Cardiac septum (tissue), 1 donor: Measurements from ENCODE around the gene MACROH2A1. TPM values are rescaled to one million over a fixed set of nuclear protein-coding genes. Genes with fewer than 3 reads are reported as not detected.

Experiments
- DNase-seq: peaks from one replicate; pipeline ENCODE4 v3.0.0-alpha.2; 2020; ENCODE audit warnings: low spot score
- intact Hi-C: fragments of 100-400 bp; cut with DNase I; formaldehyde crosslinking; loops from one replicate; pipeline ENCODE4 v1.14.0; 2022
- total RNA-seq: library from RNA; stranded (reverse); fragmentation: NEBNext Ultra II Directional; extraction: Animal tissue kit (Norgen Biotek cat#: 25700); gene quantifications from one replicate; pipeline ENCODE4 v1.2.1, GENCODE V29; 2021
- donor health status: DM: no; HTN: no; CAD: no.

The MACROH2A1 gene
- total RNA-seq, 1 donor from 2014 or later = 112 TPM

DNA sequence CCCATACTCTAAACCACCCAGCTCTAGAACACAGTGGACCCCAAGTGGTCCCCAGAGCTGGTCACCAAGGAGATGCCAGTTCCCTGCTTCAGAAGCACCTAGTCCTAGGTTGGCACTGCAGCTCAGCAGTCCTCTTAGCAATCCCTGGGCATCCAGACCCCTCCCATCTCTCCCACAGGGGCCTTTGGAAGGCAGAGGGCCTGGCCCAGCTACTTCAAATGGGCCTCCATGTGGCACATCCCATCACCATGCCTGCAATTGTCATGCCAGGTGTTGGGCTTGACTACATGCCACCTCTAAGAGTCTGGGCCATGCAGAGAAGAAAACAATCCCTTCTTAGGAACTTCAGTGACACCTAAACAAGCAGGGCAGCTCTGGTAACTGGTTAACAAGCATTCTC is 14.1 kb downstream of the MACROH2A1 start:
- intact Hi-C loops = no loop called here
- DNase-seq = no peak

- intact Hi-C loops = no loop called here
- no peak for DNase-seq
Observed at GRCh38 chr5:135383803-135384495, 15.1 kb downstream of the MACROH2A1 start.

- intact Hi-C loops = no loop called here
- no peak for DNase-seq
Observed at GRCh38 chr5:135382981-135383380, 16.1 kb downstream of the MACROH2A1 start.

GRCh38 chr5:135382106-135382790 is 16.8 kb downstream of the MACROH2A1 start:
- DNase-seq = no peak
- intact Hi-C loops = no loop called here

- no peak for DNase-seq
- intact Hi-C loops = no loop called here
Observed at GRCh38 chr5:135379046-135379654, 19.9 kb downstream of the MACROH2A1 start.

GRCh38 chr5:135377751-135378680 is 21.0 kb downstream of the MACROH2A1 start:
- DNase-seq = no peak
- intact Hi-C loops = no loop called here

- intact Hi-C loops = no loop called here
- DNase-seq = no peak
Observed at GRCh38 chr5:135376961-135377624, 21.9 kb downstream of the MACROH2A1 start.

DNA sequence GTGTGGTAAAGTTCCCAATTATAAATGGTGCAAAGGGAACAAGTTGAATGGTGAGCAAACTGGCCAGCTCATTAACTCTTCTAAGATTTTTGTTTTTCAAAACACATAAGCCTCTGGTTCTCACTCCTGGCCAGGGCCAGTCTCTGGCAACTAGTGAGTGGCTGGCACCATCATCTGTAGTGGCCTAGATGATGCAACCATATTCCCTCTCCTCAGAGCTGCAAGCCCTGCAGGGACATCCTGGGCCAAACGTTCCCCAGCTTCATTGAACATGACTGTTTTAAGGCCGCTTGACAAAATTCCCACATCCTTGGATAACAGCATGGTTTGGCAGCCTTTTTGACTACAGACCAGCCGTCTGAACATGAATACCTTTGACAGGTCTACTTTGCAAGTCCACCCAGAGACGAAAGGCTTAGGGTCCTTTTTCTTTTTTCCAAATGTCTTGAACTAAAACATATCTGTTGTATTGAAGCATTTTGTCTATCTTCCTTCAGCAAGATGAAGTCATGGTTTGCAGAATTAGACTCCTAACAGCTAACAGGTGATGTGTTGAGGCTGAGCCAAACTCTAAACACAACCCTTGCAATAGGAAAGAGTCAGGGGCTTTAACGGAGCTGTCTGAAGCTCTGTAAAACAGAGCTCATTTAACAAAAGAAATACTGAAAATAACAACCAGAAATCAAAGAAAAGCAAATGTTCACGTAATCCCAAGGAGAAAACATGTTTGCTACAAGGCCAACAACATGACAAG is 23.8 kb downstream of the MACROH2A1 start:
- DNase-seq = no peak
- intact Hi-C loops = no loop called here

- intact Hi-C loops = no loop called here
- no peak for DNase-seq
Observed at GRCh38 chr5:135373736-135374515, 25.1 kb downstream of the MACROH2A1 start.

GRCh38 chr5:135372654-135373381 is 26.2 kb downstream of the MACROH2A1 start:
- intact Hi-C loops = no loop called here

DNA sequence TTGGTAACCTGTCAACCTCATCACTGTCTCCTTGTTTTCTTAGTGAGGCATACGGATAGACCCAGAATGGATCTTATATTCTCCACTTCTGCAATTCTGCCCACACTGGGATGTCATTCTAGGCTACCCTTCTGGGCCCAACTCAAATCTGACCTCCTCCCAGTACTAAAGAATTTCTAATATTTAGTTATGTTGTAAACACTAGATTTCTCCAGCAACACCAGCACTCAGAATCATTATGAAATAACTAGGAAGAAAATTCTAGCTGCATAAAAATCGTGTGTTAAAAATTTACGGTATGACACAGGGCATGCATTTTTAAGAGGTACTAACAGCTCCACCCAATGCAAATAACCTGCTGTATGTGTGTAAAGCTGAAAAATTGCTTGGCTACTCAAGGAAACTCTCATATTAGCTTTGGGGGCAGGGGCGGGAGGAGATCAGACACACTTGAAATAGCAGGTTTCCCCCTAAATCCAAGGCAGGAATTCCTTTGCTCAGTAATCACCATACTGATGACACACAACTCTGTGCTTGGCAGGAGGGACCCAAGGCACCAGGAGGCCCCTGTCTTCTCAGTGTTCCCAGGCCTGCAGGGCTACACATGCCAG is 27.3 kb downstream of the MACROH2A1 start:
- no peak for DNase-seq
- intact Hi-C loops = no loop called here

More at GRCh38 chr5:135372654-135373381, 26.2 kb downstream of the MACROH2A1 start:
- DNase-seq = no peak

DNA sequence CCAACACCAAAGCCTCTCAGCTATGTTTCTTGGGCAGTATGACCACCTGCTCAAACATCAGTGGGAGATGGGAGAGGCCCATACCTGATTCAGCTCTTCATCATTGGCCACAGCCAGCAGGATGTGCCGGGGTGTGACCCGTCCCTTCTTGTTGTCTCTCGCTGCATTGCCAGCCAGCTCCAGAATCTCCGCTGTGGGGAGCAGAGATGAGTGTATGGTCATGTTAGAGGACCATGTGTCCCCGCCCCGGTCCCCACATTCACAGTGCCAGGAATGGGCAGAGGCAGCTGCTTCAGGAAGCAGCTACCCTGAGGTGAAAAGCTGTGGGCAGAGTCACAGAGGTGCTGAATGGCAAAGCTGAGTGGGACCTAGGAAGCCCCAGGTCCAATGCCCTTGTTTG is 29.1 kb downstream of the MACROH2A1 start:
- intact Hi-C loops = no loop called here
- DNase-seq = no peak

- DNase-seq = peak; percentile 55
- intact Hi-C loops = no loop called here
Observed at GRCh38 chr5:135367554-135367953, 31.5 kb downstream of the MACROH2A1 start.

- no peak for DNase-seq
- intact Hi-C loops = no loop called here
Observed at GRCh38 chr5:135367076-135367475, 32.0 kb downstream of the MACROH2A1 start.

DNA sequence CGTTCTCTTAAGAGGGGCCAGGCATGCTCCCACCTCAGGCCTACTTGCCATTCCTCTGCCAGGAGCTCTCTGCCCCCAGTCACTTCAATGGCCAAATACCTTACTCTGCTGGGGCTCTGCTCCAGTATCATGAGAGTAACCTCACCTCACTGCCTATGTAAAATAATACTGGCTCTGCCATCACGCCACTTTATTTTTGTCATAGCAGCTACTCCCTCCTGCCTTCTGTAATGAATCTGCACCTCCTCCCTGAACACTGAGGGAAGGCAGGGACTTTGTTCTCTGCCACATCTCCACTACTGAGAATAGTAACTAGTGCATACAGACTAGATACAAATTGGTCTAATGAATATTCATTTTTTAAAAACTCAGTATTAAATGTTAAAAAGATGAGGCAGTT is 33.8 kb downstream of the MACROH2A1 start:
- intact Hi-C loops = no loop called here
- DNase-seq = no peak

- intact Hi-C loops = no loop called here
- no peak for DNase-seq
Observed at GRCh38 chr5:135364421-135365262, 34.4 kb downstream of the MACROH2A1 start.
